GM21423 (cell line): ENCODE data around the gene RGS3.
"Not testable (repeated sequence)": the region's sequence is repeated elsewhere in the genome, so short reads cannot be mapped to it uniquely, and the experiment has no call there.

Source experiments
- ATAC-seq: cut with Tn5 transposase; IDR thresholded peaks from one replicate; pipeline ENCODE4 v1.9.1; 2021; ENCODE audit warnings: mild to moderate bottlenecking, moderate library complexity; ENCODE audit not compliant: unreplicated experiment

The RGS3 gene

DNA sequence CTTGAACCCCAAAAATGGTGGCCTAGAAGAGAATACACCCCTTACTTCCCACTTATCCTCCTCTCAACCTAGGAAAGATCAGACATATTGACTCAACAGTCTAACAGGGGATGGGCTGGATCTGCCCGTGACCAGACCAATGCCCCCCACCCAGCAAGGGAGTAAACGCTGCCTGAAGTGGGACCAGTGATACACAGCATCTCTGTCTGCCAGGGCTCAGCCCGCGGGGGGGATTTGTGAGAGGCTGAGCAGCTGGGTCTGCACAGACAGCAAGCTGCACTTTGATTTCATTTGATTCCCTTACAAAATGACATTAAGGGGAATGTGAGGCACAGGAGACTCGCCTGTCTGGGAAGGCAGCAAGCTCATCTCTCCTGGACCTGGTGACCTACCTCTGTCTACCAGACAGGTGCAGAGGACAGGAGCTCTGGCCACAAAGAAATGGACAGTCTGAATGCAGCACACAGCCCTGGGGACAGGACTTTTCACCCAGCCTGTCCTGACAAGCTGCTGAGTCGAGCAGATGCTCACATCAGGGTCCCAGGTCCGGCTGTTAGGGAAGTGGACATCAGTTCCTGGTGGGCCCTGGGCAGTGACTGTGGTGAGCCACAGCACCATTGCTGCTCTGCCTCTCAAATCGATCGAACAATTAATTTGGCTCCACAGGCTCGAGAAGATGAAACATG, 79.9 kb downstream of the RGS3 start:
- no peak for ATAC-seq

DNA sequence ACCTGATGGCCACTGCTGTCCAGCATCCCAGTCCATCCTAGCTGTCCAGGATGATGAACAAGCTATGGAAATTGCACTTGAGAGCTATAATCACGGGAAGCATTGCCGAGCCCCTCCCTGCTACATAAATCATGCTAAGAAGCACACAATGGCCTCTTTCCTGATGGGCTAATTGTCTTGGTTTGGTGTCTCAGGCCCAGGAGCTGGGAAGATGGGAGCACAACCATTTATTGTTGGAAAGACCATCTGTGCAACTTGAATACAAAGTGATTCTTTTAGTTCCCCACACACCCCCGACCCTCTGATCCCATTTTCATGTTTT, 80.4 kb downstream of the RGS3 start:
- no peak for ATAC-seq

GRCh38 chr9:113545068-113545467, 81.5 kb downstream of the RGS3 start:
- ATAC-seq = no peak

- ATAC-seq = no peak
Observed at GRCh38 chr9:113546566-113546965, 83.0 kb downstream of the RGS3 start.

DNA sequence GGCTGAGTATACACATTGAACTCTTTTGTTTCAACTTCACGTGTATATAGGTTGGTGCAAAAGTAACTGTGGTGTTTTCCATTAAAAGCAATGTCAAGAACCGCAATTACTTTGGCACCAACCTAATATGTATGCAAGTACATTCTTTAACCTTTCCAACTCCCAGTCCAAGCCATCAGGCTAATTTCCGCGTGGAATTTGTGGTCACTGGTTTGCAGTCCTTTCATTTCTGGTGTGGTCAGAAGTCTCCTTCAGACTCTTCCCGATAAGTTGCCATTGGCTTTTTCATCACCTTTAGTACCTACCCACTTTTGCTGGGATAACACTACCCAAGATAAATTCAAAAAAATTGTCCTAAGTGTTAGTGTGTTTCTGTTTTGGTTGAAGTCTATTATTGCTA, 84.0 kb downstream of the RGS3 start:
- no peak for ATAC-seq

DNA sequence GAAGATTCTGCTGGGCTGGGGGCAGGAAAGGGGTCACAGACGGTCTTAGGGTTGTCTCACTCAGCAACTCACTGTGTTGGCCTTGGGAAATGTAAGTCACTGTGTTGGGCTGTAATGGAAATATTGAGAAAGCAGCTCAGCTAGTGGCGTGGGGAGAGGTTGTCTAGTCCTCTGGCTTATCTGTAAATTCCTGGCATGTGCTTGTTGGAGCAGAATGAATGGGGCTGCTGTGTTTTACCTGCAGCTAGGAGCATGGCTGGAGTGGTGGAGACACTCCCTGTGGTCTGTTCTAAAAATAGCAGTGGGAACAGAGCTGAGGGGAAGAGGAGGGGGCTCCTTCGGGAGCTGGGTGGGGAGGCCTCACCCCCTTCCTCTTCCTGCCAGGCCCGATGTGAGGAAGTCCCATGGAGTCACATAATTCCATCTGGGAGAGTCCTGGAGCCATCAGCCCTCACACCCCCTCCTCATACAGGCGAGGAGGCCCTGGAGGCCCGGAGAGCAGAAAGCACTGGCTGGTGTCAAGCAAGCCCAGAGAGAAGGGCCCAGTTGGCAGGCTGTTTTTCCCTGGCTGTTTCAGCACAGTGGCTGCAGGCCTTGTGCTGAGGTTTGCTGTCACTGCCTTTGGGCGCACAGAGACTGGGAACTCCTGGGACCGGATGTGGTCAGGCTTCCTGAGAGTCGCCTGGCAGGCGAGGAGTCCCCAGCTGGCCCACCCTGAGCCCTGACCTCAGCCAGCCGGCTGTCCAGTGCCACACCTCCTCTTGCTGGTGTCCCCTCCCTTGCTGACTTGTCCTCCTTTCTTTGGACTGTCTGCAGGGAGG, 84.9 kb downstream of the RGS3 start:
- ATAC-seq = no peak

DNA sequence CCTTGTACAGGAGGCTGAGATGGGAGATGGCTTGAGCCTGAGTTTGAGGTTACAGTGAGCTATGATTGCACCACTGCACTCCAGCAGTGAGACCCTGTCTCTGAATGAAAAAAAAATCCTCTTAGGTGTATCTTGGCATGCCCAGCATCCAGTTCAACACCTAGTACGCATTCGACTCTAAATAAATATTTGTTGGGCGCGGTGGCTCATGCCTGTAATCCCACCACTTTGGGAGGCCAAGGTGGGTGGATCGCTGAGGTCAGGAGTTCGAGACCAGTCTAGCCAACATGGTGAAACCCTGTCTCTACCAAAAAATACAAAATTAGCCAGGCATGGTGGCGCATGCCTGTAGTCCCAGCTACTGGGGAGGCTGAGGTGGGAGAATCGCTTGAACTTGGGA, 86.4 kb downstream of the RGS3 start:
- ATAC-seq = not testable (repeated sequence)

GRCh38 chr9:113556877-113557593, 93.5 kb downstream of the RGS3 start:
- no peak for ATAC-seq

DNA sequence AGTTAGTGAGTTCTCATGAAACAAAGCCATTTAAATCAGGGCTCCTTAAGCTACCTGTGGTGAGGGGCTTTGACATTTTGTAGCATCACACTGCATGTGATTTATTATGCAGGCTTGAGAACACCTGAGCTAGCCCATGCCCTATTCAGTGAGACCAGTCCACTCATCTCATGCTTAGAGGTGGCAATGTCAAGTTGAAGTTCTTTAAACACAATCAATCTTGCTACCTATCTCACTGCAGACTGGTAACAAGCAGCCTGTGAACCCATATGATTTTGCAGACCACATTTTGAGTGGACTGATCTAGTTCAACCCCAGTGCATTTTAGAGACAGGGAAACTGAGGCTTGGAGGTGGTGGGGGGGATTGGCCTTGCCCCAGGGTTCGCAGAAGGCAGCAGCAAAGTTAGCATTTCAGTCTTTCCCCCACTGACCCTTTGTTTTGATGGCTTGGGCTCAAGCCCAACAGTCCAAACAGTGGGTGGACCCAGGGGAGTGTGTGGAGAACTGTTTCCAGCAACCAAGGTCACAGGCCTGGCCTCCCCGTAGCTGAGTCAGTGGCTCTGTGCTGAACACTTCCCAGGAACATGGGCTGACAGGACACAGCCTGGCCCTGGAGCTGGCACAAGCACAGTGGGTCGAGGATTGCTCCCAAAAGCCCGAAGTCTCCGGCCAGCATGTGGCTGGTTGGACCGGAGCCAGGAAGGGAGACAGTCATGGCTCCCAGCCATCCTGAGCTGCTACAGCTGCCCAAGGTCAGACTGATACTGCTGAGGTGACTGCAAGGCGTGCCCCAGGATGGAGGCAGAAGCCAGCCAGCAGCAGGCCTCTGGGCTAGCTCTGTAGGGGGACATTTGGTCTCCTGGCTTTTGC, 95.3 kb downstream of the RGS3 start:
- ATAC-seq = no peak

DNA sequence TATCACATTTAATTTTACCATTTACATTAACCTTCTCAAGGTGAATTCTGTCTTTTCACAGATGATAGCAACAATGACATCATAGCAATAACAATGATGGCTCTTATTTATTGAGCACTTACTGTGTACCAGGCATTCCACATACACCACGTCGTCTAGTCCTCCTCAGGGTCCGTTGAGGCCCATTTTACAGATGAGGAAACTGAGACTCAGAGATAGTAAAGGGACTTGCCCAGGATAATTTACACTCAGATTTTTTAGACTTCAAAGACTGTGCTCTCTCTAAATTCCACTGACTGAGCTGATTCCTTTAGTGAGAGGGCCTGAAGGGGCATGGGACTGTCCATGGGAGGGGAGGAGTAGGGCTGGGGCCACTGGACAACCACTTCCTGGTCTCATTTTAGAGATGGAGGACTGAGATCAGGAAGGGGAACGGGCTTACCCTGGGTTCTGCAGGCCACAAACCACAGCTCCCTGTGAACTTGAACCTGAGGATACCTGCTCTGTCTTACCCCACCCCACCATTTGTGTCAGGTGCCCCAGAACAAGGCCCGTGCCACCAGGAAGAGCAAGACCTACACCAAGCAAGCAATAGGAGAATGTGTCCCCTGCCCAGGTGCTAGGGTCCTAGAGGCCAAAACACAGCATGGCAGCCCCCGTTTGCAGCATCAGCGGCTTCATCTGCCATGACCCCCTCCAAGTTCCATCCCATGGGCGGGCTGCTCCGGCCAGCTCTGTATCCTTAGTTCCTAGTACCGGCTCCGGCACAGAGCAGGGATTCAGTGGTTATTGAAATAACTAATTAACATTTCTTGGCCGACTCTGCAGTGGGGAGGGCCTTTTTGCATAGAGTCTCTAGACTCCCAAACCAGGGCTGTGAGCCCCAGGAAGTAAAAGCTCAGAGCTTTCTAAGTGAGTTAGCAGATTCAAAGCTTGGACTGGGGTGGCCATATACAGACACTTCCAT, 96.6 kb downstream of the RGS3 start:
- ATAC-seq = no peak

GRCh38 chr9:113562653-113563381, 99.3 kb downstream of the RGS3 start:
- no peak for ATAC-seq

DNA sequence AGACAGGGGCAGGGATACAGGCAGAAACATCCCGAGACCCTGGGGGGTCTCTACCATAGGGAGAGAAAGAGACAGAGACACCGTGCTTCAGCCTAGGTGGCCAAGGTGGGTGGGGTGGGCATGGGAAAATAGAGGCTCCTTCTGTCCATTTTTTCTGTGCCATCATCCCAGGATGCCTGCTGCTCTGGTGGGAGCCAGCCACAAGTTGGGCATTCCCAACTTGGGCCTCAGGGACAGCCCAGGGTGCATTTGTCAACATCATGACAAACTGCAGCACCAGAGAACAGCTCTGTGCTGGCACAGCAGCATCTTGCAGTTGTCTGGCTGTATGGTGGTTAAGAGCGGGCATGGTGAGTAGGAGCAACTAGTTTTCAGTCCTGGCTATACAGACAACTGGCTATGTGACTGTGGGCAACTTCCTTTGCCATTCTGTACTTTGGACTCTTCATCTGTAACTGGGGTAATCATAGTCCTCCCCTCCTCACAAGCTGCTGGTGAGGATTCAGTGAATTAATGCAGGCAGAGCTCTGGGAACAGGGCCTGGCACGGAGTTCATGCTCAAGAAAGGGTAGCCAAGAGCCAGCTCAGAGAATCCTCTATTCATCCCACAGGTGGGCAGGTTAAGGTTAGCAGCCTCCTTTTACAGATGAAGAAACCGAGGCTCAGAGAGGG, 100.4 kb downstream of the RGS3 start:
- ATAC-seq = no peak

DNA sequence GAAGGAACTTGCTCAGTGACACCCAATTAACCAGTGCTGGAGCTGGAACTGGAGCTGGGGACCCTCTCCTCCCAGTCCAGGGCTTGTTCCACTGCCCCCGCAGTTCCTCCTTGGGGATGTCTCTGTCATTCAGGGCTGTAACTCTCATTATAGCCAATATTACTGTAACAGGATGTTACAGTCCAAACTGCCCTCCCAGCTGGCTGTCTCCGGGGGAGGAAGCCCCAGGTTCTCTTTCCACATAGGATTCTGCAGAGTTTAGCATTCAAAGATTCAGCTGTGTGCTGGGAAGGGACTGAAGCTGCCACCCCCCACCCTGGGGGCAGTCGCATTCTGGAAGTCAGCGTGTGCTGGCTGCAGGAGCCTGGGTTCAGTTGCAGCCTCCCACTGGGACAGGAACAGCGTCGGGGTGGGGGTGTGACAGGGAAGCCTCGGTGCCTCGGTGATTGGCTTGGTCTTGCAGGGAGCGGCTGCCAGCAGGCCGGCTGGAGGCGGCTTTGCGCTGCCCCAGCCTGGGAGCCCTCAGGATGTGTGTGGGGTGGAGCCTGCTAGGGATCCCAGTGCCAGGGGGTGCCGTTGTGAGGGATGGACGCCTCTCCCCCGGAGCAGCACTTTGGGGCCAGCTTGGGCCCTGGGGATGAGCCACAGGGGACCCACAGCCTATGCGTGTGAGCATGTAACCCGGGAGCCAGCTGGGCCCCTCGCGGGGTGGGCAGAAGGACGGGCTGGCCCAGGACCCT, 101.1 kb downstream of the RGS3 start:
- ATAC-seq = no peak

DNA sequence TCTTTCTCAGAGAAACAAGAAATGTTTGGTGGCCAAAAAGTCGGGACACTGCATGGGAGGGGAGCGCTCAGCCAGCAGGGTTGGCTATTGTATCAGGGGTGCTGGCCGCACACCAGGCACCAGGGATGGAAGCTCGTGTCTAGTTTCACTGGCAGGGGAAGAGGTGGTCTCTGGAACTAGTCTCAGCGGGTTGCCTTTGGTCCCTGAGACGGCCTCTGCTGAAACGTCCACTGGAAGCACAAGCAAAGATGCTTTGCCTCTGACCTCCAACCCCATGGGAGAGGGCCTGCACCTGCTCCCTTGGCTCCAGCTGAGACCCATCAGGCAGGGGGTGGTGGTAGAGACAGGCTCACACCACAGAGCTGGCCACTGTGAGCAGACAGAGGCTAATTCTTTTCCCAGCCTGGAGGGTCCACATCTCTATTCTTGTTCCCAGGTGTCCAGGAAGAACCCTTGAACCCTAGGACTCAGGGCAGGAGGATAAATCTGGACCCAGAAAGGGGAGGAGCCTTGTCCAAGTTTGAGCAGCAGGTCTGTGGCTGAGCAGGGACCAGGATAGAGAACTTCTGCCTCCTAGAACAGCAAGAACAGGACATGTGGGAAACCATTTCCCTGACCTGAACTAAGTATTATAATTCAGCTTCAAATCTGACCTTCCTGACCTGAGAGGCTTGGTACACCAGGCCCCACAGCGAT, 102.6 kb downstream of the RGS3 start:
- no peak for ATAC-seq

DNA sequence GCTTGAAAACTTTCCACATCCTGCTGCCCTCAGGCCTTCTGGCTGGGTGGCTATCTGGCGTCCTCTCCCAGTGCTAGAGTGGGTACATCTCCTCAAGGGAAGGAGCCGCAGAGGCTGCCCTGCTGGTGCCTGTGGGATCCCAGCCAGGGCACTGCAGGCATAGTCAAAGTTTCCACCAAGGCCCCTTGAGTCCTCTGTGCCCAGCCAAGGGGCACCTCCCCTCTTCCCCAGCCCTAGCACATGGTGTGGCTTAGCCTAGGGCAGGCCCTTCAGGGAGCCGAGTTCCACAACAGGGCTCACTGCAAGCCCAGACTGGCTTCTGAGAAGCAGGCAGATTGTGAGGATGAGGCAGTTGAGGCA, 103.2 kb downstream of the RGS3 start:
- ATAC-seq = no peak

GRCh38 chr9:113567361-113568080, 104.0 kb downstream of the RGS3 start:
- no peak for ATAC-seq

DNA sequence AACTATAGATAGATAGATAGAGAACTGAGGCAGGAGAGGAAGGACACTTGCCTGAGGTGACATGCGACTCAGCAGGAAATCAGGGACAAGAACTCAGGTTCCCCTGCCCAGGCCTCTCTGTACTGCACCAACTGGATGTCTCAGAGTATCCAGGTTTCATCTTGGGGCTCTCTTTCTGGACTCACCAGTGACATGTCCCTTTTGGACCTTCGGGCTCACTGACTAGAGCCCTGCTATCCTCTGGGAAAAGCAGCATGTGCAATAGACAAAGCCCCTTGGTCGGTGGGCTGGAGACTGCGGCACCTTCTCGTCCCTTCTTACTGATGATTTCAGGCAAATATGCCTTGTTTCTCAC, 104.5 kb downstream of the RGS3 start:
- ATAC-seq = no peak
